Measurements from ENCODE around the gene LLGL2.
A peak's percentile ranks its signal among the peaks of the same experiment; 100 is the strongest.
"Not testable (repeated sequence)": the region's sequence is repeated elsewhere in the genome, so short reads cannot be mapped to it uniquely, and the experiment has no call there.

The LLGL2 gene

GRCh38 chr17:75507733-75508719 lies 17.5 kb upstream of the LLGL2 start:
- DNase-seq, result no peak

- no peak for DNase-seq
These were observed 16.6 kb upstream of the LLGL2 start for GRCh38 chr17:75508931-75509361.

- DNase-seq, result no peak
These were observed 15.8 kb upstream of the LLGL2 start for GRCh38 chr17:75509528-75510258.

- no peak for DNase-seq
These were observed 14.3 kb upstream of the LLGL2 start for GRCh38 chr17:75511270-75511609.

- no peak for DNase-seq
These were observed 13.6 kb upstream of the LLGL2 start for GRCh38 chr17:75511610-75512575.

GRCh38 chr17:75512926-75513640 lies 12.4 kb upstream of the LLGL2 start:
- no peak for DNase-seq

- DNase-seq, result no peak
These were observed 11.9 kb upstream of the LLGL2 start for GRCh38 chr17:75513641-75514000.

GRCh38 chr17:75514299-75514918 lies 11.1 kb upstream of the LLGL2 start:
- DNase-seq, result no peak

- no peak for DNase-seq
These were observed 10.5 kb upstream of the LLGL2 start for GRCh38 chr17:75514919-75515495.

- peak; percentile 51 to 72 (median 64) for DNase-seq
These were observed 9.8 kb upstream of the LLGL2 start, which contains the start of gene CASKIN2 for GRCh38 chr17:75515496-75516254. Gene CASKIN2, minus strand, starts transcription at chr17:75515537. Its CDS starts 1,733 bp downstream, at chr17:75513804.

GRCh38 chr17:75516255-75516618 lies 9.3 kb upstream of the LLGL2 start, which contains the start of gene TSEN54:
Gene TSEN54, plus strand, starts transcription at chr17:75516528. Its CDS starts 33 bp downstream, at chr17:75516561.
- peak; percentile 91 to 95 (median 94) for DNase-seq

- peak in 3 of 5 donors; percentile 23 to 41 (median 35) for DNase-seq
These were observed 8.7 kb upstream of the LLGL2 start for GRCh38 chr17:75516619-75517296.

- DNase-seq, result peak in 2 of 5 donors; percentile 13 to 45
These were observed 8.1 kb upstream of the LLGL2 start for GRCh38 chr17:75517297-75517865.

GRCh38 chr17:75518201-75518600 lies 7.3 kb upstream of the LLGL2 start:
- DNase-seq, result peak in 4 of 5 donors; percentile 18 to 76 (median 33)

- DNase-seq, result no peak
These were observed 6.4 kb upstream of the LLGL2 start for GRCh38 chr17:75518983-75519537.

- not testable (repeated sequence) for DNase-seq
These were observed 5.1 kb upstream of the LLGL2 start for GRCh38 chr17:75520413-75520812.

GRCh38 chr17:75521290-75521689 lies 4.2 kb upstream of the LLGL2 start:
- no peak for DNase-seq

- DNase-seq, result no peak
These were observed 3.4 kb upstream of the LLGL2 start for GRCh38 chr17:75521951-75522727.
